Endothelial cell of umbilical vein (primary cell): ENCODE results near the gene DLG5. TPM values are rescaled to one million over a fixed set of nuclear protein-coding genes. Genes with fewer than 3 reads are reported as not detected.

Source experiments
- BruUV-seq: library from RNA; stranded (reverse); fragments of 400-500 nt; replicated peaks from 2 replicates; lab custom pipeline; 2021; lab: Mats Ljungman, UMichigan
- CTCF ChIA-PET: fragments of 300-600, 350-600 bp; sonication (Branson Sonifier 250); formaldehyde crosslinking; loops from one replicate; lab custom pipeline; 2021; ENCODE audit warnings: antibody characterized with exemption, inconsistent platforms; lab: Charles Lee
- POLR2A ChIA-PET: fragments of 300-600, 350-600 bp; sonication (Branson Sonifier 250); formaldehyde crosslinking; loops from one replicate; lab custom pipeline; 2021; ENCODE audit warnings: antibody characterized with exemption, inconsistent platforms; lab: Charles Lee
- DNase-seq: peaks from one replicate; pipeline ENCODE4 v3.0.0-alpha.2; 2011; ENCODE audit warnings: low read depth, low spot score
- FAIRE-seq: peaks from 2 replicates; lab custom pipeline; 2011; peaks lifted over from hg19 to GRCh38; lab: Jason Lieb, UNC
- H2AFZ ChIP-seq: 2 replicates; pipeline ENCODE4 v1.6.0; 2012; ENCODE audit warnings: low read depth, low read length, control low read depth, inconsistent platforms
- H3K27ac ChIP-seq: 2 replicates; pipeline ENCODE4 v1.5.1; 2011; ENCODE audit warnings: low read depth, mild to moderate bottlenecking, control low read depth, low read length, moderate library complexity; ENCODE audit not compliant: insufficient read depth
- H3K27me3 ChIP-seq, 2 experiments: 2 replicates each; pipeline versions ENCODE4 v1.6.0 to v1.6.1; 2011; ENCODE audit warnings: low read length in 2 of 2, mixed read lengths in 1 of 2; ENCODE audit not compliant: control insufficient read depth in 2 of 2, insufficient read depth in 2 of 2
- H3K36me3 ChIP-seq, 2 experiments: 2 replicates in 1 of 2; 3 replicates in 1 of 2; pipeline ENCODE4 v1.5.1; 2011; ENCODE audit warnings: low read length in 2 of 2, mild to moderate bottlenecking in 1 of 2, moderate library complexity in 1 of 2; ENCODE audit not compliant: control insufficient read depth in 2 of 2, insufficient read depth in 2 of 2; ENCODE audit errors: extremely low read depth in 1 of 2
- H3K4me1 ChIP-seq: 3 replicates; pipeline ENCODE4 v1.5.1; 2011; ENCODE audit warnings: mild to moderate bottlenecking, low read length; ENCODE audit not compliant: control insufficient read depth, insufficient read depth; ENCODE audit errors: extremely low read depth
- H3K4me2 ChIP-seq: 2 replicates; pipeline ENCODE4 v1.6.1; 2011; ENCODE audit warnings: low read length, control low read depth, mixed read lengths; ENCODE audit not compliant: insufficient read depth
- H3K4me3 ChIP-seq, 3 experiments: fragments of 200-600 bp in 1 of 3; sonication (generic), shearing (Covaris generic) in 1 of 3; replicated peaks in 1 of 3; 2 replicates each; pipeline ENCODE4 v1.5.1; 2011 to 2016; ENCODE audit warnings: control low read depth in 3 of 3, low read length in 3 of 3, mild to moderate bottlenecking in 2 of 3, inconsistent platforms in 1 of 3, low read depth in 1 of 3, moderate library complexity in 1 of 3; ENCODE audit not compliant: insufficient read depth in 1 of 3
- H3K79me2 ChIP-seq: 2 replicates; pipeline ENCODE4 v1.6.0; 2012; ENCODE audit warnings: low read length, inconsistent platforms; ENCODE audit not compliant: control insufficient read depth, insufficient read depth
- H3K9ac ChIP-seq: replicated peaks from 2 replicates; pipeline ENCODE3; 2011; ENCODE audit warnings: low read length, control low read depth; ENCODE audit not compliant: insufficient read depth; ENCODE audit errors: extremely low read depth
- H3K9me1 ChIP-seq: replicated peaks from 3 replicates; pipeline ENCODE4 v1.6.0; 2011; ENCODE audit warnings: mild to moderate bottlenecking, low read length; ENCODE audit not compliant: control insufficient read depth, insufficient read depth; ENCODE audit errors: extremely low read depth
- H3K9me3 ChIP-seq: replicated peaks from 2 replicates; pipeline ENCODE4 v1.5.1; 2012; ENCODE audit warnings: low read length, inconsistent platforms; ENCODE audit not compliant: control insufficient read depth, insufficient read depth
- H4K20me1 ChIP-seq: replicated peaks from 2 replicates; pipeline ENCODE3; 2011; ENCODE audit warnings: mild to moderate bottlenecking, low read length; ENCODE audit not compliant: control insufficient read depth, insufficient read depth; ENCODE audit errors: extremely low read depth
- EZH2 ChIP-seq: IDR thresholded peaks from 2 replicates; pipeline ENCODE4 v1.6.1; 2012; ENCODE audit warnings: borderline replicate concordance, low read depth, mild to moderate bottlenecking, moderate library complexity, low read length, inconsistent platforms; ENCODE audit not compliant: severe bottlenecking
- FOS ChIP-seq: IDR thresholded peaks from 2 replicates; pipeline ENCODE4 v1.6.1; 2011; ENCODE audit warnings: mild to moderate bottlenecking, low read length, moderate library complexity, borderline replicate concordance; ENCODE audit not compliant: insufficient read depth
- GATA2 ChIP-seq: IDR thresholded peaks from 2 replicates; pipeline ENCODE4 v1.7.0; 2011; ENCODE audit warnings: low read depth, mild to moderate bottlenecking, moderate library complexity, mixed read lengths, low read length; ENCODE audit not compliant: insufficient read length, insufficient read depth
- JUN ChIP-seq: IDR thresholded peaks from 2 replicates; pipeline ENCODE4 v1.6.1; 2011; ENCODE audit warnings: borderline replicate concordance, low read depth; ENCODE audit not compliant: insufficient read length, insufficient read depth
- MAX ChIP-seq: IDR thresholded peaks from 2 replicates; pipeline ENCODE4 v1.6.1; 2011; ENCODE audit not compliant: insufficient read depth, insufficient read length
- MYC ChIP-seq: IDR thresholded peaks from one replicate; pipeline ENCODE4 v1.6.1; 2011; ENCODE audit warnings: mild to moderate bottlenecking, low read depth, low read length
- POLR2A ChIP-seq: IDR thresholded peaks from 2 replicates; pipeline ENCODE4 v1.6.1; 2012; ENCODE audit warnings: low read depth, mild to moderate bottlenecking, control low read depth, low read length
- POLR2AphosphoS5 ChIP-seq: IDR thresholded peaks from 2 replicates; pipeline ENCODE4 v1.6.1; 2012; ENCODE audit warnings: low read depth, mild to moderate bottlenecking, control low read depth, low read length, moderate library complexity; ENCODE audit not compliant: insufficient read depth
- dilution Hi-C: fragments of 300-500 bp; cut with MboI; formaldehyde crosslinking; loops from one replicate; pipeline ENCODE4 v1.15.0; 2019; ENCODE audit warnings: low sequenced_read_pairs; ENCODE audit not compliant: extremely low pct_ligation_motif_present
- intact Hi-C: fragments of 100-400 bp; cut with micrococcal nuclease; formaldehyde crosslinking; loops from one replicate; pipeline ENCODE4 v1.10.0; 2022
- polyA plus RNA-seq, 4 experiments: library from polyadenylated mRNA; depleted of rRNA in 3 of 4; stranded (reverse) in 3 of 4; unstranded in 1 of 4; fragments of >200 nt; gene quantifications; 2 replicates each; pipeline versions ENCODE4 v1.2.1 to v1.2.3, GENCODE V29; 2011 to 2012; ENCODE audit warnings: missing spikeins in 1 of 4
- total RNA-seq: library from RNA; stranded (reverse); gene quantifications from 2 replicates; pipeline ENCODE4 v1.2.3, GENCODE V29; 2021
- TF ChIP-seq, protein P1 (sequence below), 2 donors: IDR thresholded peaks; 1 replicate in 1 of 2; 2 replicates in 1 of 2; pipeline ENCODE4 v1.5.1; 2011; ENCODE audit warnings: low read length in 2 of 2, mild to moderate bottlenecking in 2 of 2, moderate library complexity in 2 of 2, control low read depth in 1 of 2, inconsistent platforms in 1 of 2, low read depth in 1 of 2; ENCODE audit not compliant: insufficient read depth in 1 of 2; ENCODE audit errors: extremely low read depth in 1 of 2

DLG5 gene
- total and polyA plus RNA-seq, 2 donors (not counting 3 experiments of a cell fraction or from before 2014, with no cell fraction given), result 12.3 to 24.9 TPM

- Histone ChIP-seq H3K27ac (no peak overlapping the region), H2AFZ (no peak overlapping the region), H4K20me1 (no peaks in the 10 kb centered on the region), H3K79me2 (no peaks in the 10 kb centered on the region), H3K36me3 (peaks cover 0 to 9% of the 10 kb centered on the region in 2 experiments), H3K4me2 (no peak overlapping the region), H3K9me1 (no peaks in the 10 kb centered on the region), H3K4me1 (no peaks in the 10 kb centered on the region), H3K9me3 (no peaks in the 10 kb centered on the region), H3K9ac (no peak overlapping the region), H3K27me3 (no peaks in the 10 kb centered on the region), H3K4me3 (no peak overlapping the region)
- no peak for FAIRE-seq
- BruUV-seq, result no TSS peak
- POLR2A ChIA-PET, result interaction anchor here (0.5 kb wide), 1 partner anchor 67 kb away, joined by 4 read pairs; no protein-coding TSS in a partner anchor
- CTCF ChIA-PET, result interaction anchor here (1.1 kb wide), 1 partner anchor 659 kb away, joined by 3 read pairs; no protein-coding TSS in a partner anchor
- dilution Hi-C loops (no loop called here), intact Hi-C loops (no loop called here)
- no peak for TF ChIP-seq EZH2
- TF ChIP-seq, protein P1, sequence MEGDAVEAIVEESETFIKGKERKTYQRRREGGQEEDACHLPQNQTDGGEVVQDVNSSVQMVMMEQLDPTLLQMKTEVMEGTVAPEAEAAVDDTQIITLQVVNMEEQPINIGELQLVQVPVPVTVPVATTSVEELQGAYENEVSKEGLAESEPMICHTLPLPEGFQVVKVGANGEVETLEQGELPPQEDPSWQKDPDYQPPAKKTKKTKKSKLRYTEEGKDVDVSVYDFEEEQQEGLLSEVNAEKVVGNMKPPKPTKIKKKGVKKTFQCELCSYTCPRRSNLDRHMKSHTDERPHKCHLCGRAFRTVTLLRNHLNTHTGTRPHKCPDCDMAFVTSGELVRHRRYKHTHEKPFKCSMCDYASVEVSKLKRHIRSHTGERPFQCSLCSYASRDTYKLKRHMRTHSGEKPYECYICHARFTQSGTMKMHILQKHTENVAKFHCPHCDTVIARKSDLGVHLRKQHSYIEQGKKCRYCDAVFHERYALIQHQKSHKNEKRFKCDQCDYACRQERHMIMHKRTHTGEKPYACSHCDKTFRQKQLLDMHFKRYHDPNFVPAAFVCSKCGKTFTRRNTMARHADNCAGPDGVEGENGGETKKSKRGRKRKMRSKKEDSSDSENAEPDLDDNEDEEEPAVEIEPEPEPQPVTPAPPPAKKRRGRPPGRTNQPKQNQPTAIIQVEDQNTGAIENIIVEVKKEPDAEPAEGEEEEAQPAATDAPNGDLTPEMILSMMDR (IDR thresholded peaks at IDR 0.05; ENCODE audit: extremely low read depth in 1 of 2, insufficient read depth in 1 of 2, low read depth in 1 of 2, low read length in 2 of 2), result no peak
- TF ChIP-seq POLR2AphosphoS5, result no peak
- TF ChIP-seq FOS, result no peak
- no peak for TF ChIP-seq JUN
- no peak for TF ChIP-seq POLR2A
- TF ChIP-seq MAX, result no peak
- no peak for TF ChIP-seq GATA2
- TF ChIP-seq MYC, result no peak
- DNase-seq, result no peak
These were observed 101.6 kb downstream of the DLG5 start for GRCh38 chr10:77824908-77825307.
